Right lobe of liver (tissue), 4 donors: ENCODE measurements around the gene RGPD3.
"Not testable (repeated sequence)": the region's sequence is repeated elsewhere in the genome, so short reads cannot be mapped to it uniquely, and the experiment has no call there.

ENCODE experiments used
- POLR2A ChIP-seq: fragments of 450-650 bp; IDR thresholded peaks from one replicate; pipeline ENCODE4 v1.6.1; 2017; ENCODE audit warnings: antibody characterized with exemption, mild to moderate bottlenecking
- TF ChIP-seq, protein P1 (sequence below), 4 donors: fragments of 200-600 bp in 3 of 4; fragments of 450-650 bp in 1 of 4; IDR thresholded peaks; one replicate each; pipeline versions ENCODE4 v1.5.1 to v1.8.0; 2016 to 2022; ENCODE audit warnings: antibody characterized with exemption in 4 of 4, mild to moderate bottlenecking in 2 of 4
- donor health status: DM: no; HTN: no; CAD: no.
- donor health status: DM: no; HTN: no; CAD: no.
- donor health status: DM: no; HTN: yes; CAD: no.

DNA sequence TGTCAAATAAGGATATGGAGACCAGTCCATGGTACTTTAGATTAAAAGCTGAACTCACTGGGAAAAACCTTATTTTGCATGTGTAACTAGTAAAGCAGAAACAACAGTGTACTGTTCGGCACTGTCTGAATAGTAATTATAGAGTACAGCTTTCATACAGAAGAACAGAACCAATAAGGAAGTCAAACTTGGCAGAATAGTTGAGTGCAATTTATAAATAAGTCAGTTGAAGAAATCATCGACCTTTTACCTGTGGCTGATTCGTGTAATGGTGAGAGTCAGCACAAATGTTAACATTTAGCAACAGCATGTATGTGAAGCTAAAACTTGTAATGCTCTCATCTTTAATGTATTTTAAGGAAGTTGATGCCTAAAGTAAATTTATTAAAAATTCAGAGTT, 99.0 kb downstream of the RGPD3 start:
- TF ChIP-seq, protein P1, sequence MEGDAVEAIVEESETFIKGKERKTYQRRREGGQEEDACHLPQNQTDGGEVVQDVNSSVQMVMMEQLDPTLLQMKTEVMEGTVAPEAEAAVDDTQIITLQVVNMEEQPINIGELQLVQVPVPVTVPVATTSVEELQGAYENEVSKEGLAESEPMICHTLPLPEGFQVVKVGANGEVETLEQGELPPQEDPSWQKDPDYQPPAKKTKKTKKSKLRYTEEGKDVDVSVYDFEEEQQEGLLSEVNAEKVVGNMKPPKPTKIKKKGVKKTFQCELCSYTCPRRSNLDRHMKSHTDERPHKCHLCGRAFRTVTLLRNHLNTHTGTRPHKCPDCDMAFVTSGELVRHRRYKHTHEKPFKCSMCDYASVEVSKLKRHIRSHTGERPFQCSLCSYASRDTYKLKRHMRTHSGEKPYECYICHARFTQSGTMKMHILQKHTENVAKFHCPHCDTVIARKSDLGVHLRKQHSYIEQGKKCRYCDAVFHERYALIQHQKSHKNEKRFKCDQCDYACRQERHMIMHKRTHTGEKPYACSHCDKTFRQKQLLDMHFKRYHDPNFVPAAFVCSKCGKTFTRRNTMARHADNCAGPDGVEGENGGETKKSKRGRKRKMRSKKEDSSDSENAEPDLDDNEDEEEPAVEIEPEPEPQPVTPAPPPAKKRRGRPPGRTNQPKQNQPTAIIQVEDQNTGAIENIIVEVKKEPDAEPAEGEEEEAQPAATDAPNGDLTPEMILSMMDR (IDR thresholded peaks at IDR 0.05): not testable (repeated sequence)
- not testable (repeated sequence) for TF ChIP-seq POLR2A
